Stimulated activated CD4-positive, alpha-beta T cell treated with anti-CD3 and anti-CD28 coated beads, TNF-alpha, amount 100 ng/mL, for 48 hours (primary cell): ENCODE results near the gene PIBF1.
"Not testable (repeated sequence)": the region's sequence is repeated elsewhere in the genome, so short reads cannot be mapped to it uniquely, and the experiment has no call there.

Experiments used
- DNase-seq, 3 donors: peaks; one replicate each; pipeline ENCODE4 v3.0.0-alpha.2; 2020; ENCODE audit warnings: low read depth in 3 of 3

Gene PIBF1

DNA sequence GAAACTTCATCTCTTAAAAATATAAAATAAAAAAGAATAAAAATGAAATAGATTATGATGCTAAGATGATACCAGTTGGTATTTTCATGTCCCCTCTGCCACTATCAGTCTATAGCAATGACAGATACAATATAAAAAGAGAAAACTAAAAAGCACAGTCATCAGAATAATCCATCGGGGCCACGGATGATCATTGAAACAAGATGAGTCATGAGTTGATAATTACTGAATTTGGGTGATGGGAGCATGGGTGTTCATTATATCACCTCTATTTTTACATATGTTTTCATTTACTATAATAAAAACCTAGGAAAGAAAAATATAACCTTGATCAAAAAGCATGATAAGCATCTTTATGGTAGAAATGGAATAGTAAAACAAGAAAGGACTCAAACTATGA lies 41.1 kb downstream of the PIBF1 start:
- no peak for DNase-seq

DNA sequence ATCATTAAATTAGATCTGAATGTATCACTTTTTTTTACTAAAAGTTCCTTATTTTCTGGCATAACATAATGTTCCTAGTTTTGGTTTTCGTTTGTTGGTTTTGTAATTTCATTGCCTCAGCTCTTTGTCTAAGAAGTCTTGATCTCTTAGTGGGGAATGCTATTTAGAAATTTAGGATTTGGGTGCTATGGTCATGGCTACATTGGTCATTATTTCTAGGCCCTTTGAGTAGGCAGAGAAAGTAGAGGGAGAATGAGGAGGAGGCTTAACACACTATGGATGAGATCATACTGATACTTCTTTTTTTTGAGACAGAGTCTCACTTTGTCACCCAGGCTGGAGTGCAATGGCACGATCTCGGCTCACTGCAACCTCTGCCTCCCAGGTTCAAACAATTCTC lies 41.8 kb downstream of the PIBF1 start:
- no peak for DNase-seq

DNA sequence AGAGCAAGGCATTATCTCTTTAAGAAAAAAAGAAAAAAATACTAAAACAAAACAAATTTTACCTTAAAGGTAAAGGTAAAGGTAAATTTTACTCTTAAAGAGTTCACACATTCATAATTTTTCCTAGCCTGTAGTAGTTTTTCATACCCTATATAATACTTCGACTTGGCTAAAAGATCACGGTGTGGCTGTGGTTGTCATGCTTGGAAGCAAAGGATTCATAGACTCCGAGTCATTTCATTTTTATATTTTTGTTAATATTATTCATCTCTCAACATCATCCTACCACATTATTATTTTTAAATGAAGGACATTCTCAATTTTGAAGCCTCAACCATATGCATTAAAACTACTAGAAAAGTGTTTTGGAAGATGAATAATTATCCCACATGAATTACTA lies 52.7 kb downstream of the PIBF1 start:
- DNase-seq, result no peak

DNA sequence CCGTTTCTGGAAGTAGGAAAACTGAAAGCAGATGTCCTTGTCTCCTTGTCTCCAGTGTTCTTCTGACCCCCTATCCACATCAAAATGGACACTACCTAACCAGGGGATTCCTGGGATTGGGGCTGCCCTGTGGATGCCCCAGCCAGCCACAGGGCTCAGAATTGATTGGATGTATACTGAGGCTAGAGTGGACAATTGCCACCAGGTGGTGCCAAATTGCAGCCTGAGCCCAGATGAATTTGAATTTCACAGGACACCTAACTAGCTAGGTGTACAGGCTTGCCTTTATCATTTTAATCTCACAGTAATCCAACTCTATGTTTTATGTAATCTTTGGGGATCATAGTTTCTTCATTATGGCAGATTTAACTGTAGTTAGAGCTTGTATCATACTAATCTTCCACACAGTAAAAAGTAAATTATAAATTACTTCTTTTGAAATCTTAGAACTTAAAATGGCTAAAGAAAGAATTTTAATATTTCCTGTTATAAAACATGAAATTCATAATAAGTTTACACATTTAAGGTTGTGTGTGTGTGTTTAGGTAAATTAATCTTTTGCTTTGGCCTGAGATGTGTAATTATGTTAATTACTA lies 58.0 kb downstream of the PIBF1 start:
- DNase-seq, result peak in 2 of 3 donors; percentile 6 to 11

DNA sequence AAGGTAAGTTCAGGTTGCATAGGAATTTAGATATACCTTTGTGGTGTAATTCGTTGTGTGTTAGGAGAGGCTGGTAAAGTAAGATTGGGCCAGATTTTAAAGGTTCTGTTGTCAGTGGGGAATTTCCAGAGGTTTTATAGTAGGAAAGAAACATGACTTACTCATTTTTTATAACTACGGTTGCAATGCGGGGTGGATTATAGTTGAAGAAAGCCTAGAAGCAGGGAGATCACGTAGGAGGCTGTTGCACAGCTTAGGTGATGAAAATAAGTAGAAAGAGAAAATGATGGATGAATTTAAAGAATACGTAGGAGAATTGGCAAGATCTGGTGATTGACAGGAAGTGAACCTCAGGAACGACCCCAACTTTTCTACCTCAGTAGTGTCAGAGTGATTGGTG lies 61.1 kb downstream of the PIBF1 start:
- no peak for DNase-seq

DNA sequence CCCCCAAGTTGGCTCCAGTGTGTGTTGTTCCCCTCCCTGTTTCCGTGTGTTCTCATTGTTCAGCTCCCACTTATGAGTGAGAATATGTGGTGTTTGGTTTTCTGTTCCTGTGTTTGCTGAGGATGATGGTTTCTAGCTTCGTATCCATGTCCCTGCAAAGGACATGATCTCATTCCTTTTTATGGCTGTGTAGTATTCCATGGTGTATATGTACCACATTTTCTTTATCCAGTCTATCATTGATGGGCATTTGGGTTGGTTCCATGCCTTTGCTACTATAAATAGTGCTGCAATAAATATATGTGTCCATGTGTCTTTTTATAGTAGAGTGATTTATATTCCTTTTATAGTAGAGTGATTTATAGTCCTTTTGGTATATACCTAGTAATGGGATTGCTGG lies 63.2 kb downstream of the PIBF1 start:
- not testable (repeated sequence) for DNase-seq

DNA sequence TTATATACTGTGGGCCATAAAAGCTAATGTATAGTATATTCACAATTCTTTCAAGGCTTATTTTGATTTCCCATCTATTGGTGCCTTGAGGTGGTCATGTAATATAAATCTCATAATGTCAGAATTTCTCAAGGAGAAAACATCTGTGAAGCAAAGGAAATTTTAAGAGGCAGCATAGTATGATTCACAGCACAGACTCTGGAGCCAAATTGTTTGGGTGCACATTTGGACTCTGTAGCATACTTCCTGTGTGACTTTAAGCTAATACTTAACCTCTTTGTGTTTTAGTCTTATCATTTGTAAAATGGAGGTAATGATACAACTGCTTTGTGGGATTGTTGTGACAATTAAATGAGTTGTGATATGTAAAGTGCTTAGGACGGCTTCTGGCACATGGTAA lies 67.6 kb downstream of the PIBF1 start:
- no peak for DNase-seq

DNA sequence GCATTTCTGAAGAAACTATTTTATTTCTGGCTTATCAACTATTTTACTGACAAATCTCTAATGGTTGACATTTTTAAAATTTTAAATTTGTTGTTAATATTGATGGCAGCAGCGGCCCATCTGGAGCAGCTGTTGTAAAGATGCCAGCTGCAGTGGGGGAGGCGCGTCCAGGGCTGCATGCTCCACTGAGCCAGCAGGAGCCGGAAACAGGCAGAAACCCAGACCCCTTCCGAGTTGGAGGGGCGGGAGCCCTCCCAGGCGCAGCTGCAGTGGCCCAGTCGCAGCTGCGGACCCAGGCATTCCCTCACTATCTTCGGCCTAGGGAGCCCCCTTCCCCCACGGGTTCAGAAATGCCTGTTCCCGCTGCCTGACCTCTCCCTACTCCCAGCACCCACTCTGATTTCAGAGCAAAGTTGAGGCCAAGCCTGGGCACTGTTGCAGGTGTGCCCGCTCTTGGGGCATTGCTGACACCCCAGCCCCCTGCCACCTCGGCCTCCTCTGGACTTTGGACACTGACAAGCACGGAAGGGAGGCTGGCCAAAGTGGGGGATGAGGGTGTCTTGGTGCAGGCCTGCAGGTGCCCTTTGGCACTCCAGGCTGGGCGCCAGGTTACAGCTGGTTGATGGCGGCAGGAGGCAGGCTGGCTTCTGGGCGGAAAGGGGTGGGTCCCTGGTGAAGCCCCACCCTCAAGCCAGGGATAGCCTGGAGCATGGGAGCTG lies 69.2 kb downstream of the PIBF1 start:
- no peak for DNase-seq

DNA sequence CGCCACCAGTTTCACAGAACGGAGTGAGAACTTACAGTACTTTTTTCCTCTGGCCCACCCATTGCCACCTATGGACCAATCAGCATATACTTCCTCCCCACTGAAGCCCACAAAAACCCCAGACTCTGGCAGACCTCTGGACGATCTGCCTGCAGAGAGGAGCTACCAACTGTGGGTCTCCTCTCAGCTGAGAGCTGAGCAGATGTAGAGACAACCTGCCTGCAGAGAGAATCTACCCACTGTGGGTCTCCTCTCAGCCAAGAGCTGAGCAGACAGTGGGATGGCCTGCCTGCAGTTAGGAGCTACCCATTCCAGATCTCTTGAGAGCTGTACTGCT lies 69.7 kb downstream of the PIBF1 start:
- no peak for DNase-seq

DNA sequence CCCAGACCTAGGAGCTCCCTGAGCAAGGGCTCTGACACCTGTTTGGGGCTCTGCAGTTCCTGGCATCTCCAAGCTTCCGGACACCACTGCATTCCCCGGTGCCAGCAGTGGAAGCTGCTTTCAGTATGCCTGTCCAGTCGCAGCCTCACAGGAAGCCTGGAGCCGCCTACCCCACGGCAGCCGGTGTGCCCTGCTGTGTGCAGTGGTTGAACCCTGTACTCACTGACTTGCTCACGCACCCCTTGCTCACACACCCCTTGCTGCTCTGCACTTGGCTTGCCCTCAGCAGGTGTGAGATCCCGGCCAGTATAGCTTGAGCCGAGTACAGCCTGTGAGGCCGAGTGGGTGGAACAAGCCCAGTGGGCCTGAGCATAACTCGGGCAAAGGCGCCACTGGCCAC lies 70.3 kb downstream of the PIBF1 start:
- no peak for DNase-seq

DNA sequence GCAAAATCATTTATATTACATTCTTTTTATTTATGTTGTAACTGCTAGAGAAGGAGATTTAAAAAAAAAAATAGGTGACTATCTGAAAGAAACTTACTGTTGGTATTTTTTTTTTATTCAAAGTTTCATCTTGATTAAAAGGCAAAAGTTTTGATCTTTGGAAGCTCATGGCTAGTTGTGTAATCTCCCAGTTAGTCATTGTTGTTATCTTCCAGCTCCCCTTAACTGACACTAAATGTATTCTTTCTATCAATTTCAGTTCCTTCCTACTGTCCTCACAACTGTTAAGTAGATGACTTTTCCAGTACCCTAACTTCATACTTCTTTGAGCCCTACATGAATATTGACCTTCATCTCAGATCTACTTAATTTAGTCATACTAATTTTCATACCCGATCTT lies 71.1 kb downstream of the PIBF1 start:
- no peak for DNase-seq

DNA sequence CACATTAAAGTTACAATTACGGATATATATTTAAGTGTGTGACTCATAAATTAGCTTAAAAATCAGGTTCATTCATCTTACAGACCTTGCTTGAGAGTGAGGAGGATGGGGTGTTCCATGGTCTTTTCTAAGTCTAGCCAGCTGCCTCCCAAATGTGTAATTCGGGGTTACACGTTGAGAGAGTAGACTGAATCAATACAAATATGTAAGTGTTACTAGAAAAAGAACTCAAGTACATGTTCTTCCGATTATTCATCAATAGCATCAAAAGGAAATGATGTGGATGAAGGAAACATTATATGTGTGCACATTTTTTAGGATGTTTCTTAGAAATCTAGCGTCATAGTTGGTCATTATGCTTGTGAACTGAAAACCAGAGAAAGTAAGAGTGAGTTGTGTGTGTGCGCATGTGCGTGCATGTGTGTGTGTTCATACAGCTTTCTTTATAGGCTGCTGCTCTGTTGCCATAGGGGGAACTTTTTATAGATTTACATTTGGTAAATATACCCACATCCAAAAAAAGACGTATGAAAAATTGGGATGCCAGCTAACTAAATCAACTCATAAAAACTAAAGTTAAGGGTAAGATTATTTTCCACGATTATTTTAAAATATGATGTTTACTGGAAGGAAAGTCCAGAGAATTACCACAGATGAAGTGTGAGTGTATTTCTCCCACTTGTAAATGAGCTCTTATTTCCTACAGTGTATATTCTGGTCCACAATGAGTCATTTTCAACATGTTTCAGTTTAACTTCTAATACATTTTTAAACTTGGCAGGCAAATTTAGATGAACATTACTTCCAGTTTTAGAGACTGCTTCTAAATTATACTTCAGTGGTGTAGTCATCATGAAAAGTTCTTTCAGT lies 82.4 kb downstream of the PIBF1 start:
- peak in 1 of 3 donors; percentile 1 for DNase-seq

DNA sequence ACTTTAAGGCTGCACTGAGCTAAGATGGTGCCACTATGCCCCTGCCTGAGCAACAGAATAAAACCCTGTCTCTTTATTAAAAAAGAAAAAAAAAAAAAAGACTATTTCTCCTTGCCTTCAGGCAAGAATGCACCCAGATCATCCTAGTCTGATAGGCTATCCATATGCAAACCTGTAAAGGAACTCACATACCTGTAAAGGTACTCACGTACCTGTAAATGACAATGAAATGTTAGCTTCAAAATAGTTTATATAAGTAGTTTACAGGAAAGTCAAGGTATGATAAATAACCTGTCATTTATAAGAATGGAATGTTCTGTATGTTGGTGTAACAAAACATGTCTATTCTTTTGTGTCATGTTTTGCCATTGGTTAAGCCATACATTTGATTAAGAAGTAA lies 86.3 kb downstream of the PIBF1 start:
- no peak for DNase-seq

DNA sequence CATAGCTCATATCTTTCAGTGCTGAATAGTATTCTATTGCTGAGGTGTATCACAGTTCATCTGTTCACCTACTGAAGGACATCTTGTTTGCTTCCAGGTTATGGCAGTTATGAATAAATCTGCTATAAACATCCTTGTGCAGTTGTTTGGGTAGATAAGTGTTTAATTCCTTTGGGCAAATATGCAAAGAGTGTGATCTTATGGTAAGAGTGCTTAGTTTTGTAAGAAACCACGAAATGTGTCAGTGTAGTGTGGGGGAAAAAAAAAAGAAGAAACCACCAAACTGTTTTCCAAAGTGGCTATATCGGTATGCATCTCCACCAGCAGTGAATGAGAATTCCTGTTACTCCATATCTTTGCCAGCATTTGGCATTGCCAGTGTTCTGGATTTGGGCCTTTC lies 93.3 kb downstream of the PIBF1 start:
- DNase-seq, result no peak

DNA sequence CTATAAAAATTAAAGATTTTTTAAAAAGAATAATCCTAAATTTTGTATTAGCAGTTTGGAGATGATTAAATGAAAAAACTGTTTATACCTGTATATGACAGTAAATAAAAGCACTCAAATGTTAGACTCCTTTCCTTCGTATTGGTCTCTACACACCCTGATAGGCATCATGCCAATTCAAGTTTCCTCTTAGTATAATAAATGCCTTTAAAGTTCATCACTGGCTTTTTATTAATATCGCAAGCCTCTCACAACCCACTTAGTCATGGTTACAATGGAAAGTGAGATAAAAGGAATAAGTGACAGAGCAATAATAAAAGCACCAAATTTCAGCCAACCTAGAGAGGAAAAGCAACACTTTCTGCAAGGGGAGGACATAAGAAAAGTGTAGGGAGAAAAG lies 102.2 kb downstream of the PIBF1 start:
- DNase-seq, result no peak

DNA sequence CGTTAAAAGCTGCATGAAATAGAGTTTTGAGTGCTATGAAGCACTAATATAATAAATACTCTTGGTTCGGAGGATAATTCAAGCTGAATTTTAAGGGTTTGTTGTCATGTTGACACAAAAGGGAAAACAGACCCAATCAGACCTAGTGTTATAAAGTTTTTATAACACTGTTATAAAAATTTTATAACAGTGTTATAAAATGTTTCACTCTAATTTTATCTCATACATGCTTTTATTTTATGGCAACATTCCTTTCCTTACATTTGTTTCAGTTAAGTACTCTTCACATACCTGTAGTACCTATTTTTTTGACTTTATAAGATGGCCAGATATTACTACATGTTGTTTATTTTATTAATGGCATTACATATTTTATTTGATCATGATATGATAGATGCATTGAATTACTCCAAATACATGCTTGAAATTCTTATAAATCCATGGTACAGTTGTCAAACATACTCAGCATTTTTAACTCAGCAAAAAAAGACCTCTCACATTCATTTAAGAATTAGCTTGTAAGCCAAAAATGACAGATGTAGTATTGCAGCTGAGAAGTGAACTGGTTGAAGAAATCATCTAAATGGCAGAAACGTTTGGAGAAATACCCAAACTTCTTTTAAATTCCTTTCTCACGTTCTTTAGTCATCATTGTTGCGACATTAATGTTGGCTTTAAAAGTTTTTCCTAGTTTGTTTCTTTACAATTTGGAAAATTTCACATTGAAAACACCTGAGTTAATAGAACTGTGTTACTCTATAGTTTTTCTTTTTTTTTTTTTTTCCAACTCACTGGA lies 104.5 kb downstream of the PIBF1 start:
- no peak for DNase-seq

DNA sequence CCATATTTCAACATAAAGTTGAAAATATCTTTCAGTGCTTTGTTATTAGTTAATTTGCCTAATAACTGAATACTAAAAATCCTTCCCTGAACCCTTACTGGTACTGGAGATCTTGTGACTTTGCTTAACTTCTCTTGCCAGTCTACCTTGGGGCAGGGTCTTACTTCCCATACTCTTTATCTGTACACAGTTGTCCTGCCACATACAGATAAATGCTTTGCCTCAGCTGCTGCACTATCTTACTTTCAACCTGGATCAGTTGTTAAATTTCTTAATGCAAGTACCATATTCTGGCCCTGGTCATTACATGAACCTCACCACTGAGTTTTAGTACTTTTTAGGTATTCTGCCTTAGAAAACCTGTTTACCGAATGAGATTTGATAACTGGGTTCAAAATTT lies 107.6 kb downstream of the PIBF1 start:
- DNase-seq, result no peak

DNA sequence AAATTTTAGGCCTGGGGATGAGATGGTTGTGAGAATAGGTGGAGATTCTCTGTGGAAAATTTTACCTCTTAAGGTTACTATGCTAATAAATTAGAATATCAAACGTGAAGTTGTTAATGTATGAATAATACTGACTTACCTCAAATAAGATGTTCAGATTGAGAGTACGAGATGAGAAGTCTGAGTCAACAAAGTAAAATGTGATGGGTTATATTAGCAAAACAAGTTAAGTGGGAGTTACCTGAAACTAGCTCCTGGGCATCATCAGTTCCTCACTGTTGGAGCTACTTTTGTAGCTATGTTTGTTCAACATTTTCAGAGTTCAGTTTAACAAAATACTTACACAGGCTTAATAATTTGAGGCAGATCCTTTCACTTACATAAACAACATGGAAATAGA lies 108.6 kb downstream of the PIBF1 start:
- no peak for DNase-seq

DNA sequence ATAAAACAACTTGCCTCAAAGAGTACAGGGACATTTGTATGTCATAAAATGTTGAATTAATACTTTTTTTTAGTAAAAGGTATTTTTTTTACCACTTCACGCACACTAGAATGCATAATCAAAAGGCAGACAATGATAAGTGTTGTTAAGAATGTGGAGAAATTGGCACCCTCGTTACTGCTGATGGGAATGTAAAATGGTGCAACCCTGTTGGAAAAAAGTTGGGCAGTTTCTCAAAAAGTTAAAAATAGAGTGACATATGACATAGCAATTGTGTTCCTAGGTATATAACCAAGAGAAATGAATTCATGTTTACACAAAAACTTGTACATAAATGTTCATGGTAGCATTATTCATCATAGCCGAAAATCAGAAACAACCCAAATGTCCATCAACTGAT lies 109.5 kb downstream of the PIBF1 start:
- no peak for DNase-seq

DNA sequence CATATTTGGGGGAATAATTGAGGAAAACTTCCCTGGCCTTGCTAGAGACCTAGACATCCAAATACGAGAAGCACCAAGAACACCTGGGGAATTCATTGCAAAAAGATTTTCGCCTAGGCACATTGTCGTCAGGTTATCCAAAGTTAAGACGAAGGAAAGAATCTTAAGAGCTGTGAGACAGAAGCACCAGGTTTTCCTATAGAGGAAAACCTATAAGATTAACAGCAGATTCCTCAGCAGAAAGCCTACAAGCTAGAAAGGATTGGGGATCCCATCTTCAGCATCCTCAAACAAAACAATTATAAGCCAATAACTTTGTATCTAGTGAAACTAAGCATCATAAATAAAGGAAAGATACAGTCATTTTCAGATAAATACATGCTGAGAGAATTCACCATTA lies 114.9 kb downstream of the PIBF1 start:
- no peak for DNase-seq

DNA sequence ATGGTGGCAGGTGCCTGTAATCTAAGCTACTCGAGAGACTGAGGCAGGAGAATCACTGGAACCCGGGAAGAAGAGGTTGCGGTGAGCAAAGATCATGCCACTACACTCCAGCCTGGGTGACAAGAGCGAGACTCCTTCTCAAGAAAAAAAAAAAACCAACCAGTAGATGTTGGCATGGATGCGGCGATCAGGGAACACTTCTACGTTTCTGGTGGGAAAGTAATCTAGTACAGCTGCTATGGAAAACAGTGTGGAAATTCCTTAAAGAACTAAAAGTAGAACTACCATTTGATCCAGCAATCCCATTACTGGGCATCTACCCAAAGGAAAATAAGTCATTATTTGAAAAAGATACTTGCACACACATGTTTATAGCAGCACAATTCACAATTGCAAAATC lies 119.6 kb downstream of the PIBF1 start:
- not testable (repeated sequence) for DNase-seq

DNA sequence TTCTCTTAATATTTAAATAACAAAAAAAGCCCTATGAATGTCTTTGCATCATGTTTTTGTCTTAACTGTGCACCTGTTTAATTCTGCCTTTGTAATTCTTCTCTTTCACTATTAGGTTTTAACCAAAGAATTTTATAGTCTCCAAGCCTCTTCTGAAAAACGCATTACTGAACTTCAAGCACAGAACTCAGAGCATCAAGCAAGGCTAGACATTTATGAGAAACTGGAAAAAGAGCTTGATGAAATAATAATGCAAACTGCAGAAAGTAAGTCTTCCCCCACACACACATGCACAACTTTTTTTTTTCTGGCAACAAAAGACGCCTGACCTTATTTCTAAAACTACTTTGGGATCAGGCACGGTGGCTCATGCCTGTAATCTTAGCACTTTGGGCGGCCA lies 126.5 kb downstream of the PIBF1 start:
- no peak for DNase-seq
